Loucy (cell line): ENCODE measurements around the gene ZNF792.
A peak's percentile ranks its signal among the peaks of the same experiment; 100 is the strongest.

Experiments used
- H2AFZ ChIP-seq: fragments of 200-600 bp; sonication (generic); 2 replicates; pipeline ENCODE4 v1.6.0; 2016; ENCODE audit warnings: antibody characterized with exemption, mild to moderate bottlenecking, low read length, moderate library complexity
- H3F3A ChIP-seq: fragments of 200-600 bp; 2 replicates; pipeline ENCODE4 v1.6.0; 2016; ENCODE audit warnings: antibody characterized with exemption, low read depth, mild to moderate bottlenecking
- H3K27me3 ChIP-seq: fragments of 200-600 bp; sonication (generic); 2 replicates; pipeline ENCODE4 v1.6.1; 2014; ENCODE audit warnings: low read length, mild to moderate bottlenecking; ENCODE audit not compliant: insufficient read depth, poor library complexity, severe bottlenecking
- H3K36me3 ChIP-seq: fragments of 200-600 bp; sonication (generic); 2 replicates; pipeline ENCODE4 v1.6.1; 2016; ENCODE audit warnings: low read length; ENCODE audit not compliant: insufficient read depth
- H3K4me1 ChIP-seq: fragments of 200-600 bp; sonication (generic); 2 replicates; pipeline ENCODE4 v1.5.1; 2014; ENCODE audit warnings: low read length, mild to moderate bottlenecking; ENCODE audit not compliant: insufficient read depth, poor library complexity, severe bottlenecking
- H3K4me2 ChIP-seq: fragments of 200-600 bp; sonication (generic); 2 replicates; pipeline ENCODE4 v1.6.0; 2014; ENCODE audit warnings: antibody characterized with exemption, low read length, low read depth, mild to moderate bottlenecking; ENCODE audit not compliant: poor library complexity, severe bottlenecking
- H3K4me3 ChIP-seq: fragments of 200-600 bp; sonication (generic); 2 replicates; pipeline ENCODE4 v1.5.1; 2014; ENCODE audit warnings: low read length, mild to moderate bottlenecking, mixed read lengths; ENCODE audit not compliant: poor library complexity, severe bottlenecking
- H3K79me2 ChIP-seq: fragments of 200-600 bp; sonication (generic); 2 replicates; pipeline ENCODE4 v1.6.1; 2014; ENCODE audit warnings: low read length; ENCODE audit not compliant: insufficient read depth
- H3K9ac ChIP-seq: fragments of 200-600 bp; sonication (generic); 2 replicates; pipeline ENCODE4 v1.6.0; 2014; ENCODE audit warnings: mild to moderate bottlenecking, low read depth, low read length, moderate library complexity; ENCODE audit not compliant: poor library complexity, severe bottlenecking
- H3K9me2 ChIP-seq: fragments of 200-600 bp; sonication (generic); replicated peaks from 2 replicates; pipeline ENCODE4 v1.6.1; 2016; ENCODE audit warnings: low read depth, low read length, mixed read lengths
- H3K9me3 ChIP-seq: fragments of 200-600 bp; sonication (generic); 2 replicates; pipeline ENCODE4 v1.6.1; 2014; ENCODE audit warnings: mild to moderate bottlenecking, antibody characterized with exemption, low read length, low read depth; ENCODE audit not compliant: insufficient read depth
- H4K20me1 ChIP-seq: fragments of 200-600 bp; sonication (generic); 2 replicates; pipeline ENCODE4 v1.6.0; 2014; ENCODE audit warnings: antibody characterized with exemption, low read length, mild to moderate bottlenecking; ENCODE audit not compliant: insufficient read depth, poor library complexity, severe bottlenecking
- CTCF ChIP-seq: fragments of 200-600 bp; sonication (generic); conservative IDR thresholded peaks from 2 replicates; pipeline ENCODE4 v1.5.1; 2014; ENCODE audit warnings: mild to moderate bottlenecking, antibody characterized with exemption, low read length
- EZH2phosphoT487 ChIP-seq: fragments of 200-600 bp; IDR thresholded peaks from 2 replicates; pipeline ENCODE4 v1.6.1; 2018; ENCODE audit warnings: antibody characterized with exemption, mild to moderate bottlenecking, moderate library complexity, borderline replicate concordance

Gene ZNF792

GRCh38 chr19:34936184-34936583 lies 27.8 kb downstream of the ZNF792 start:
- Histone ChIP-seq H3K4me2 (no peak overlapping the region), H2AFZ (no peak overlapping the region), H3K79me2 (no peaks in the 10 kb centered on the region), H3K27me3 (no peaks in the 10 kb centered on the region), H3K9ac (no peak overlapping the region), H3K9me3 (no peaks in the 10 kb centered on the region), H3K36me3 (no peaks in the 10 kb centered on the region), H3K4me3 (no peak overlapping the region), H4K20me1 (no peaks in the 10 kb centered on the region), H3K4me1 (no peaks in the 10 kb centered on the region), H3F3A (no peaks in the 10 kb centered on the region), H3K9me2 (no peaks in the 10 kb centered on the region)
- TF ChIP-seq CTCF (no peak), EZH2phosphoT487 (no peak)

- H3K9me3 ChIP-seq: no peaks in the 10 kb centered on the region
- no peaks in the 10 kb centered on the region for H4K20me1 ChIP-seq
- H3K4me3 ChIP-seq: no peak overlapping the region
- H2AFZ ChIP-seq: no peak overlapping the region
- H3F3A ChIP-seq: no peaks in the 10 kb centered on the region
- H3K9me2 ChIP-seq: no peaks in the 10 kb centered on the region
- H3K79me2 ChIP-seq: no peaks in the 10 kb centered on the region
- H3K36me3 ChIP-seq: no peaks in the 10 kb centered on the region
- TF ChIP-seq CTCF (no peak), EZH2phosphoT487 (no peak)
- H3K27me3 ChIP-seq: no peaks in the 10 kb centered on the region
- H3K4me1 ChIP-seq: no peaks in the 10 kb centered on the region
- H3K9ac ChIP-seq: no peak overlapping the region
- no peak overlapping the region for H3K4me2 ChIP-seq
Observed at GRCh38 chr19:34932494-34932893, 31.5 kb downstream of the ZNF792 start.

GRCh38 chr19:34926685-34927375 lies 37.2 kb downstream of the ZNF792 start, which contains the start of gene ZNF30:
Gene ZNF30, plus strand, starts transcription at chr19:34926903. Its CDS starts 3,045 bp downstream, at chr19:34929948.
- H3K9ac ChIP-seq: peak within 1 kb of the TSS; percentile 80

More at GRCh38 chr19:34926685-34927375, 37.2 kb downstream of the ZNF792 start, which contains the start of gene ZNF30:
- no peaks in the 10 kb centered on the region for H3F3A ChIP-seq
- H3K4me1 ChIP-seq: peaks cover 6% of the 10 kb centered on the region
- H3K36me3 ChIP-seq: no peaks in the 10 kb centered on the region
- H2AFZ ChIP-seq: peak within 1 kb of the TSS; percentile 99
- peak within 1 kb of the TSS; percentile 80 for H3K4me2 ChIP-seq
- H3K27me3 ChIP-seq: no peaks in the 10 kb centered on the region
- no peaks in the 10 kb centered on the region for H3K79me2 ChIP-seq
- no peak for TF ChIP-seq CTCF
- TF ChIP-seq EZH2phosphoT487: no peak
- no peaks in the 10 kb centered on the region for H3K9me2 ChIP-seq
- no peaks in the 10 kb centered on the region for H4K20me1 ChIP-seq
- no peaks in the 10 kb centered on the region for H3K9me3 ChIP-seq
- peak within 1 kb of the TSS; percentile 89 for H3K4me3 ChIP-seq
